GM18867 (cell line): ENCODE measurements around the gene C16orf74.

Experiments used
- ATAC-seq: cut with Tn5 transposase; IDR thresholded peaks from one replicate; pipeline ENCODE4 v1.9.1; 2021; ENCODE audit warnings: mild to moderate bottlenecking, moderate library complexity; ENCODE audit not compliant: unreplicated experiment

The C16orf74 gene

GRCh38 chr16:85774811-85775210 lies 23.9 kb upstream of the C16orf74 start:
- ATAC-seq, result no peak

- no peak for ATAC-seq
Measured at GRCh38 chr16:85774136-85774535, 23.2 kb upstream of the C16orf74 start.

DNA sequence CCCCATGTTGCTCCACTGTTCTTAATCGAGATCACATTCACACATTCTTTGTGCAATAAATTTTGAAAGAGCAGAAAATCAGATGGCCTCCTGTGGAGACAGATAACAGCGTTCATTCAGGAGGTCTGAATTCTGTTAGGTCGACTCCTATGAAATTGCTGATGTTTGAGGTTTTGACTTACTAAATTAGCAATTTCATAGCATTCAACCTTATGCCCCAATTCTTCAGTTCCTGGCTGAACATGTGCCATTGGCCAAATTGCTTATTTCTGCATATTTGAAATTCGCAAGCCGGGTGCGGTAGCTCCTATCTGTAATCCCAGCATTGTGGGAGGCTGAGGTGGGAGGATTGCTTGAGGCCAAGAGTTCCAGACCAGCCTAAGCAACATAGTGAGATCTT lies 22.1 kb upstream of the C16orf74 start:
- no peak for ATAC-seq

DNA sequence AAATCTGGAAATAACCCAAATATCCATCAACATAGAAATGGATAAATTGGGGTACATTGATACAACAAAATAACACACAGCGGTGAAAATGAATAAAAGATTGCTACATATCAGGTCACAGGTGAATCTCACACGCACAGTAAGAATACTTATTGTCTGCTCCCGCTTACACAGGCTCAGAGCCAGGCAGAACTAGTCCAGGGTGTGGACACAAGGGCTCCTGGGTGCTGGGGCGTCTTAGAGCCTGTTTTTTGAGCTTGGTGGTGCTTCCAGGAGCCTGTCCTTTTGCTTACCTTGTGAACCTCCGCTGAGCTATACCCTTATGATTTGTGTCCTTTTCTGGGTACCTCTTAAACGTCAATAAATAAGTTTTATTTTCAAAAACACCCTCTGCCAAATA lies 19.8 kb upstream of the C16orf74 start:
- ATAC-seq, result no peak

GRCh38 chr16:85768199-85768598 lies 17.3 kb upstream of the C16orf74 start:
- no peak for ATAC-seq

- no peak for ATAC-seq
Measured at GRCh38 chr16:85767531-85767930, 16.6 kb upstream of the C16orf74 start.

GRCh38 chr16:85765767-85766166 lies 14.9 kb upstream of the C16orf74 start:
- no peak for ATAC-seq

DNA sequence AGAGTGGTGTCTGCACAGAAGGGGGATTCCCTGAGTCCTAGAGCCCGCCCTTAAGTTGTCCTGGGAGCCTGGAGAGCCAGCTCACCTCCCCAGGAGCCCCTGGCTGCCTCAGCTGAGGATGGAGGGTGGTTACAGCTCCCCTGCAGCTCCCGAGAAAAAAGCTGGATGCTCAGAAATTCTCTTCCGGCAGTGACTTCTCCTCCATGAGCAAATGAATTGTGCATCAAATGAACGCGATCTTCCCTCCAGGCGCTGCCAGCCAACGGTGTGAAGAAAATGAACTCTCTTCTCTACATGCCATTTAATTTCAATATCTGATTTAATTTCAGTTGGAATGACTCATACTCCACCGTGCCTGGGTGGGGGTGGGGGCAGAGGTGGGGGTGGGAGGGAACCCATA lies 14.3 kb upstream of the C16orf74 start:
- no peak for ATAC-seq

GRCh38 chr16:85763616-85764015 lies 12.7 kb upstream of the C16orf74 start:
- no peak for ATAC-seq

- ATAC-seq, result no peak
Measured at GRCh38 chr16:85762970-85763369, 12.1 kb upstream of the C16orf74 start.

- ATAC-seq, result no peak
Measured at GRCh38 chr16:85761861-85762260, 11.0 kb upstream of the C16orf74 start.

DNA sequence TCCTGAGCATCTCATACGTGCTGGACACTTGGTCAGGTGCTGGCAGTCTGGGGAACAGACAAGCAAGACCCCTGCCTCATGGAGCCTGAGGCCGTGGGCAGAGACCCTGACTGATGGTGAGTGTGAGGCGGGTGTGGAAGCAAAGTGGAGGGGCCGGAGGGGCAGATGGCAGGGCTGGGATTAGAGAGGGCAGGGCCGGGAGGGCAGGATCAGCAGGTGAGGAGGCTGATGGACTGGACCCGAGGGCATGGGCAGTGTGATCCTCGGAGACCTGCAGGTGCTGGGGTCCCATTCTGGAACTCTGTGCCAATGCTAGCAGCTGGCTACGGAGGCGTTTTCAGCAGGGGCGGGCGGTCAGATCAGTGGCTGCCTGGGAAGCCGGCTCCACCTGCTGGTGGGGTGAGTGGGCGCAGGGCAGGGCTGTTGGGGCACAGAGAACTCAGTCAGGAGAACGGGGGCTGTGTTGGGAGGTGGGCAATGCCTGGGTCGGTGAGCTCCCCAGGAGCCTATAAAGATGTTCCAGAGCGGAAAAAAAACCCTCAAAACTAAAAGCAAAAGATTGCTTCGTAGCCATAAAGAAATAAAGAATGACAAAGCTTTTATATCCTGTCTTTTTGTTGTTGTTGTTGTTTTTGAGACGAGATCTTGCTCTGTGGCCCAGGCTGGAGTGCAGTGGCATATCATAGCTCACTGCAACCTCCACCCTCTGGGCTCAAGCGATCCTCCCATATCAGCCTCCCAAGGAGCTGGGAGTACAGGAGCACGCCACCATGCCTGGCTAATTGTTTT lies 8.9 kb upstream of the C16orf74 start:
- ATAC-seq, result no peak

DNA sequence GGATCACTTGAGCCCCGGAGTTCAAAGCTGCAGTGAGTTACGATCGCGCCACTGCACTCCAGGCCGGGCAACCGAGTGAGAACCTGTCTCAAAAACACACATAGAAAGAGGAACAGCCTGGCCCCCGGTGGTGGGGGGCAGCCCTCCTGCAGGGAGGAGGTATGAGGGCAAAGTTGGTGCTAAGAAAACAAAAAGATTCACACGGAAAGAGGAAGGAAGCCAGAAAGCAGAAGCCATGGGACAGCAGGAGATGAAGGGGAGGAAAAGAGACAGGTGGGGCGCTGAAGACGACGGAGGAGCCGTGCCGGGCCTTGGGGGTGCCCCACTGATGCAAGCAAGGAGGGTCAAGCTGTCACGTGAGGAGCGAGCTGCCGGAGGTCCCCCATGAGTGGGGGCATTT lies 8.2 kb upstream of the C16orf74 start:
- ATAC-seq, result no peak

DNA sequence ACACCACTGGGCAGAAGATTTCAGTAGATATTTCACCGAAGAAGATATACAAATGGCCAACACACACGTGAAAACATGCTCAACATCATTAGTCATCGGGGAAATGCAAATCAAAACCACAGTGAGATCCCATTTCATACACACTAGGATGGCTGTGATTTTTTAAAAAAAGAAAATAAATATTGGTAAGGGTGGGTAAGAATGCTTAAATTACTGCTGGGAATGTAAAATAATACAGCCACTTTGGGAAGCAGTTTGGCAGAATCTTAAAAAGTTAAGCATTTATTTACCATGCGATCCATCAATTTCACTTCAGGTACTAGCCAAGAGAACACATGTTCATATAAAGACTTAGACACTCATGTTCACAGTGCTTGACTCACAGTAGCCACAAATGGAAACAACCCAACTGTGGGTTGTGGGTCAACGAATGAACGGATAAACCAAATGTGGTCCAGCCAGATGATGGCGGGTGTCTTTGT lies 6.5 kb upstream of the C16orf74 start:
- ATAC-seq, result peak; percentile 29

- peak; percentile 44 for ATAC-seq
Measured at GRCh38 chr16:85755929-85756768, 5.3 kb upstream of the C16orf74 start.

DNA sequence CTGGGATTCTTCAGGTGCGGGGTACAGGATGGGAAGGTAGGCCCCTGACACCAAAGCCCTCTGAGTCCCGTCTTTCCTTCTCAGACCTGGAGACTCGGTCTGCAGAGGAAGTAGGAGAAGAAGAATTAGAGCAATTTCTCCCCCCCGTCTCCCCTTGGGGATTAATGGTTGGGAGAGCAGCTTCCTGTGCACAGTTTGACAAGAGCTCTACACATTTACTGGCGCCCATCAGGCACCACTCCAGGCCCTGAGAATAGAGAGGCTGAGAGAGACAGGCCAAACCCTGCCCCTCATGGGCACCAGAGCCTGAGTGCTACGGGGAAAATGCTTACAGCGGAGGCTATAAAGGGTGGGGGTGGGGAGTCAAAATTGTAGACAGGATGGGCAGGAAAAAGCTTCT lies 3.5 kb upstream of the C16orf74 start:
- no peak for ATAC-seq

DNA sequence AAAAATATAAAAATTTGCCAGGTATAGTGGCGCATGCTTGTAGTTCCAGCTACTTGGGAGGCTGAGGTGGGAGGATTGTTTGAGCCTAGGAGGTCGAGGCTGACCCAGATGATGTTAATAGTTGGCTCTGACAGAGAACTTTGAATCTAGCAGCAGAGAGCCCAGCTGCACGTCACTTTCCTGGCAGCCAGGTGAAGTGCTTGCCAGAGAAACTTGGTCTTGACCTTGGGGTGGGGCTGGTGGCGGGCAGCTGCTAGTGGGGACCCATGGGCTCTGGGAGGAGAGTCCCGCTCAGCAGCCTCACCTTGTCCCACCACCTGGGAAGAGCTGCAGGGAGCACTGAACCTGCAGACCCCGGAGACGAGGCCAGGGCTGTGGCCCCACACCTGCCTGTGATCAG lies 3.1 kb upstream of the C16orf74 start:
- no peak for ATAC-seq

DNA sequence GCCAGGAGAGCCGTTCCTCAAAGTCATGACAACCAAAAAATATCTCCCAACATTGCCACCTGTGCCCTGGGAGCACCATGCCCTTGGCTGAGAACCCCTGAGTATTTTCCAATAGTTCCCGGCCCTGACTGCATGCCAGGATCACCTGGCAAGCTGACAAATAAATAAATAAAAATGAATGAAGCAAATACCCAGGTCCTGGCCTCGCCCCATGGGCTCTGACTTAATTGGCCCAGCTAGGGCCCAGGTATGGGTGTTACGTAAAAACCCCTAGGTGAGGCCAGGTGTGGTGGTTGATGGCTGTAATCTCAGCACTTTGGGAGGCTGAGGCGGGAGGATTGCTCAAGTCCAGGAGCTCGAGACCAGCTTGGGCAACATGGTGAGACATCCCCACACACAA lies 2.7 kb upstream of the C16orf74 start:
- ATAC-seq, result no peak

- no peak for ATAC-seq
Measured at GRCh38 chr16:85752511-85753420, 1.9 kb upstream of the C16orf74 start.

- no peak for ATAC-seq
Measured at GRCh38 chr16:85751698-85752501, 1.0 kb upstream of the C16orf74 start.
